HepG2 (cell line): ENCODE data around the gene ZNF74. TPM values are rescaled to one million over a fixed set of nuclear protein-coding genes. Genes with fewer than 3 reads are reported as not detected.
A peak's percentile ranks its signal among the peaks of the same experiment; 100 is the strongest.

Experiments used
- ARID5B ChIP-seq: IDR thresholded peaks from 2 replicates; pipeline ENCODE4 v1.4.0; 2020; ENCODE audit warnings: mild to moderate bottlenecking, missing genetic modification reagents
- BORCS8-MEF2B ChIP-seq: sonication (generic); formaldehyde crosslinking; IDR thresholded peaks from 2 replicates; pipeline ENCODE4 v1.8.0; 2022; ENCODE audit warnings: mild to moderate bottlenecking, missing genetic modification reagents
- CTCF ChIP-seq: sonication (generic); formaldehyde crosslinking; IDR thresholded peaks from 2 replicates; pipeline ENCODE4 v1.5.0; 2020; ENCODE audit warnings: mild to moderate bottlenecking, missing genetic modification reagents, moderate library complexity
- ESRRA ChIP-seq: sonication (generic); formaldehyde crosslinking; IDR thresholded peaks from 2 replicates; pipeline ENCODE4 v1.5.1; 2020; ENCODE audit warnings: mild to moderate bottlenecking, low read depth, missing genetic modification reagents
- IKZF5 ChIP-seq: IDR thresholded peaks from 2 replicates; pipeline ENCODE4 v1.6.1; 2018; ENCODE audit warnings: missing genetic modification reagents, mild to moderate bottlenecking, missing compliant biosample characterization
- JUNB ChIP-seq: sonication (generic); formaldehyde crosslinking; IDR thresholded peaks from 2 replicates; pipeline ENCODE4 v1.8.0; 2022; ENCODE audit warnings: missing genetic modification reagents, mild to moderate bottlenecking, borderline replicate concordance
- KDM2A ChIP-seq: sonication (generic); formaldehyde crosslinking; IDR thresholded peaks from 2 replicates; pipeline ENCODE4 v1.4.0; 2020; ENCODE audit warnings: low read depth, missing genetic modification reagents, borderline replicate concordance
- POLR2AphosphoS5 ChIP-seq: IDR thresholded peaks from 2 replicates; pipeline ENCODE4 v1.6.1; 2012; ENCODE audit warnings: low read depth, low read length
- SMAD3 ChIP-seq: sonication (generic); formaldehyde crosslinking; IDR thresholded peaks from 2 replicates; pipeline ENCODE4 v1.4.0; 2020; ENCODE audit warnings: missing genetic modification reagents
- SP1 ChIP-seq, 2 experiments: fragments of 450-650 bp in 1 of 2; sonication (generic) in 1 of 2; formaldehyde crosslinking in 1 of 2; IDR thresholded peaks; 2 replicates each; pipeline versions ENCODE4 v1.4.0 to v1.6.1; 2016 to 2020; ENCODE audit warnings: missing genetic modification reagents in 1 of 2
- STAG1 ChIP-seq: sonication (generic); formaldehyde crosslinking; IDR thresholded peaks from 2 replicates; pipeline ENCODE4 v1.4.0; 2020; ENCODE audit warnings: missing genetic modification reagents
- TCF7L2 ChIP-seq: IDR thresholded peaks from 2 replicates; pipeline ENCODE4 v1.6.1; 2011; ENCODE audit warnings: mild to moderate bottlenecking, low read depth, low read length, moderate library complexity
- ZFX ChIP-seq: sonication (generic); formaldehyde crosslinking; IDR thresholded peaks from 2 replicates; pipeline ENCODE4 v1.4.0; 2020; ENCODE audit warnings: mild to moderate bottlenecking, low read depth, missing genetic modification reagents, moderate library complexity
- ZNF556 ChIP-seq: sonication (generic); formaldehyde crosslinking; IDR thresholded peaks from 2 replicates; pipeline ENCODE4 v1.4.0; 2020; ENCODE audit warnings: mild to moderate bottlenecking, missing genetic modification reagents, borderline replicate concordance
- ZNF75D ChIP-seq: sonication (generic); formaldehyde crosslinking; IDR thresholded peaks from 2 replicates; pipeline ENCODE4 v1.8.1; 2023; ENCODE audit warnings: missing genetic modification reagents, mild to moderate bottlenecking, borderline replicate concordance
- ZSCAN21 ChIP-seq: sonication (generic); formaldehyde crosslinking; IDR thresholded peaks from 2 replicates; pipeline ENCODE4 v1.8.0; 2022; ENCODE audit warnings: mild to moderate bottlenecking, missing genetic modification reagents, moderate library complexity, borderline replicate concordance
- polyA plus RNA-seq, 8 experiments: library from polyadenylated mRNA; depleted of rRNA in 3 of 8; stranded (reverse) in 7 of 8; unstranded in 1 of 8; fragments of >200 nt; fragmentation: Illumina TruSeq in 4 of 8; extraction: Trizol in 4 of 8; gene quantifications; 2 replicates each; pipeline versions ENCODE4 v1.2.1 to v1.2.3, GENCODE V29; 2011 to 2016; ENCODE audit warnings: low read depth in 4 of 8, missing spikeins in 1 of 8, mixed read lengths in 1 of 8; ENCODE audit not compliant: insufficient read depth in 1 of 8
- total RNA-seq, 5 experiments: library from RNA; depleted of rRNA; stranded (reverse); fragments of >200 nt; fragmentation: Illumina TruSeq; extraction: Trizol; gene quantifications; 2 replicates each; pipeline ENCODE4 v1.2.3, GENCODE V29; 2016; ENCODE audit warnings: low read depth in 1 of 5
- TF ChIP-seq, protein P1 (sequence below): sonication (generic); formaldehyde crosslinking; IDR thresholded peaks from 2 replicates; pipeline ENCODE4 v1.5.1; 2020; ENCODE audit warnings: missing genetic modification reagents, mild to moderate bottlenecking, borderline replicate concordance
- TF ChIP-seq, protein P2 (sequence below): sonication (generic); formaldehyde crosslinking; IDR thresholded peaks from 2 replicates; pipeline ENCODE4 v1.9.0; 2022; ENCODE audit warnings: missing genetic modification reagents, mild to moderate bottlenecking, borderline replicate concordance

ZNF74 gene
- total and polyA plus RNA-seq, 2 of the 13 experiments (the other 11 are each of a cell fraction or from before 2014, with no cell fraction given), result 6.3 to 9.1 TPM

GRCh38 chr22:20456064-20456721, 62.2 kb downstream of the ZNF74 start (continued):
- peak; percentile 64; the same call in 1 of the 2 replicates for TF ChIP-seq KDM2A (CRISPR knock-in tag)
- TF ChIP-seq ARID5B (CRISPR knock-in tag), result 0 out of 2 replicates have a peak, but pooled peaks have one; percentile 12
- TF ChIP-seq POLR2AphosphoS5, result no peak
- 0 out of 2 replicates have a peak, but pooled peaks have one; percentile 56 for TF ChIP-seq ZSCAN21
- TF ChIP-seq STAG1 (CRISPR knock-in tag), result peak; percentile 93
- TF ChIP-seq SP1 (IDR thresholded peaks at IDR 0.05), result no peak
- TF ChIP-seq SP1 (CRISPR knock-in tag; IDR thresholded peaks at IDR 0.05), result no peak
- TF ChIP-seq JUNB (CRISPR knock-in tag), result no peak
- TF ChIP-seq ZNF556, result 0 out of 2 replicates have a peak, but pooled peaks have one; percentile 65
- peak; percentile 95 for TF ChIP-seq CTCF
- TF ChIP-seq SMAD3 (CRISPR knock-in tag), result no peak
- no peak for TF ChIP-seq TCF7L2
- TF ChIP-seq, protein P1, sequence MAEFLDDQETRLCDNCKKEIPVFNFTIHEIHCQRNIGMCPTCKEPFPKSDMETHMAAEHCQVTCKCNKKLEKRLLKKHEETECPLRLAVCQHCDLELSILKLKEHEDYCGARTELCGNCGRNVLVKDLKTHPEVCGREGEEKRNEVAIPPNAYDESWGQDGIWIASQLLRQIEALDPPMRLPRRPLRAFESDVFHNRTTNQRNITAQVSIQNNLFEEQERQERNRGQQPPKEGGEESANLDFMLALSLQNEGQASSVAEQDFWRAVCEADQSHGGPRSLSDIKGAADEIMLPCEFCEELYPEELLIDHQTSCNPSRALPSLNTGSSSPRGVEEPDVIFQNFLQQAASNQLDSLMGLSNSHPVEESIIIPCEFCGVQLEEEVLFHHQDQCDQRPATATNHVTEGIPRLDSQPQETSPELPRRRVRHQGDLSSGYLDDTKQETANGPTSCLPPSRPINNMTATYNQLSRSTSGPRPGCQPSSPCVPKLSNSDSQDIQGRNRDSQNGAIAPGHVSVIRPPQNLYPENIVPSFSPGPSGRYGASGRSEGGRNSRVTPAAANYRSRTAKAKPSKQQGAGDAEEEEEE (CRISPR knock-in tag), result no peak
- TF ChIP-seq, protein P2, sequence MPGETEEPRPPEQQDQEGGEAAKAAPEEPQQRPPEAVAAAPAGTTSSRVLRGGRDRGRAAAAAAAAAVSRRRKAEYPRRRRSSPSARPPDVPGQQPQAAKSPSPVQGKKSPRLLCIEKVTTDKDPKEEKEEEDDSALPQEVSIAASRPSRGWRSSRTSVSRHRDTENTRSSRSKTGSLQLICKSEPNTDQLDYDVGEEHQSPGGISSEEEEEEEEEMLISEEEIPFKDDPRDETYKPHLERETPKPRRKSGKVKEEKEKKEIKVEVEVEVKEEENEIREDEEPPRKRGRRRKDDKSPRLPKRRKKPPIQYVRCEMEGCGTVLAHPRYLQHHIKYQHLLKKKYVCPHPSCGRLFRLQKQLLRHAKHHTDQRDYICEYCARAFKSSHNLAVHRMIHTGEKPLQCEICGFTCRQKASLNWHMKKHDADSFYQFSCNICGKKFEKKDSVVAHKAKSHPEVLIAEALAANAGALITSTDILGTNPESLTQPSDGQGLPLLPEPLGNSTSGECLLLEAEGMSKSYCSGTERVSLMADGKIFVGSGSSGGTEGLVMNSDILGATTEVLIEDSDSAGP (CRISPR knock-in tag), result peak; percentile 28; the same call in 1 of the 2 replicates
- no peak for TF ChIP-seq ESRRA (CRISPR knock-in tag)
- peak; percentile 43; the same call in 1 of the 2 replicates for TF ChIP-seq IKZF5 (CRISPR knock-in tag)
- TF ChIP-seq ZNF75D (CRISPR knock-in tag), result no peak
- TF ChIP-seq BORCS8-MEF2B, result 0 out of 2 replicates have a peak, but pooled peaks have one; percentile 33
- TF ChIP-seq ZFX (CRISPR knock-in tag), result peak; percentile 44; the same call in 1 of the 2 replicates
